ENCODE measurements around the gene WDR1.

The WDR1 gene

GRCh38 chr4:10075158-10075863 is 41.3 kb downstream of the WDR1 start:
- in situ Hi-C loops (cut with MboI; ENCODE audit: low sequenced_read_pairs) = no loop called here

- in situ Hi-C loops (cut with MboI; ENCODE audit: low sequenced_read_pairs) = no loop called here
Observed at GRCh38 chr4:10074767-10075105, 41.9 kb downstream of the WDR1 start.

GRCh38 chr4:10074076-10074766 is 42.4 kb downstream of the WDR1 start:
- in situ Hi-C loops (cut with MboI; ENCODE audit: low sequenced_read_pairs) = no loop called here

GRCh38 chr4:10072420-10073017 is 44.1 kb downstream of the WDR1 start:
- in situ Hi-C loops (cut with MboI; ENCODE audit: low sequenced_read_pairs) = no loop called here

GRCh38 chr4:10069075-10069642 is 47.4 kb downstream of the WDR1 start:
- in situ Hi-C loops (cut with MboI; ENCODE audit: low sequenced_read_pairs) = no loop called here

- in situ Hi-C loops (cut with MboI; ENCODE audit: low sequenced_read_pairs) = no loop called here
Observed at GRCh38 chr4:10066670-10067651, 49.6 kb downstream of the WDR1 start.

GRCh38 chr4:10066206-10066605 is 50.4 kb downstream of the WDR1 start:
- in situ Hi-C loops (cut with MboI; ENCODE audit: low sequenced_read_pairs) = no loop called here

- in situ Hi-C loops (cut with MboI; ENCODE audit: low sequenced_read_pairs) = no loop called here
Observed at GRCh38 chr4:10063544-10064300, 52.9 kb downstream of the WDR1 start.

- in situ Hi-C loops (cut with MboI; ENCODE audit: low sequenced_read_pairs) = no loop called here
Observed at GRCh38 chr4:10061650-10062415, 54.8 kb downstream of the WDR1 start.

GRCh38 chr4:10058371-10058770 is 58.2 kb downstream of the WDR1 start:
- in situ Hi-C loops (cut with MboI; ENCODE audit: low sequenced_read_pairs) = no loop called here

GRCh38 chr4:10057023-10057395 is 59.6 kb downstream of the WDR1 start:
- in situ Hi-C loops (cut with MboI; ENCODE audit: low sequenced_read_pairs) = no loop called here

- in situ Hi-C loops (cut with MboI; ENCODE audit: low sequenced_read_pairs) = no loop called here
Observed at GRCh38 chr4:10056334-10057022, 60.1 kb downstream of the WDR1 start.

GRCh38 chr4:10055871-10056270 is 60.7 kb downstream of the WDR1 start:
- in situ Hi-C loops (cut with MboI; ENCODE audit: low sequenced_read_pairs) = no loop called here

- in situ Hi-C loops (cut with MboI; ENCODE audit: low sequenced_read_pairs) = no loop called here
Observed at GRCh38 chr4:10054571-10055041, 62.0 kb downstream of the WDR1 start.

GRCh38 chr4:10053635-10054453 is 62.8 kb downstream of the WDR1 start:
- in situ Hi-C loops (cut with MboI; ENCODE audit: low sequenced_read_pairs) = no loop called here

- in situ Hi-C loops (cut with MboI; ENCODE audit: low sequenced_read_pairs) = no loop called here
Observed at GRCh38 chr4:10051517-10052135, 65.0 kb downstream of the WDR1 start.

- in situ Hi-C loops (cut with MboI; ENCODE audit: low sequenced_read_pairs) = no loop called here
Observed at GRCh38 chr4:10050721-10051120, 65.9 kb downstream of the WDR1 start.
